Dedifferentiated amniotic fluid mesenchymal stem cell (primary cell): ENCODE data around the gene ZNF428.
"Not testable (repeated sequence)": the region's sequence is repeated elsewhere in the genome, so short reads cannot be mapped to it uniquely, and the experiment has no call there.

Experiments
- DNase-seq: peaks from one replicate; pipeline ENCODE4 v3.0.0-alpha.2; 2016; ENCODE audit errors: extremely low spot score

ZNF428 gene

GRCh38 chr19:43639519-43640423, 20.3 kb upstream of the ZNF428 start, which contains the start of gene CADM4:
TSS of gene CADM4 (minus strand) at chr19:43639850. CDS start at chr19:43639790, 60 bp downstream.
- DNase-seq, result no peak

- no peak for DNase-seq
Observed at GRCh38 chr19:43638995-43639518, 19.6 kb upstream of the ZNF428 start.

GRCh38 chr19:43638214-43638994, 19.0 kb upstream of the ZNF428 start:
- DNase-seq, result no peak

DNA sequence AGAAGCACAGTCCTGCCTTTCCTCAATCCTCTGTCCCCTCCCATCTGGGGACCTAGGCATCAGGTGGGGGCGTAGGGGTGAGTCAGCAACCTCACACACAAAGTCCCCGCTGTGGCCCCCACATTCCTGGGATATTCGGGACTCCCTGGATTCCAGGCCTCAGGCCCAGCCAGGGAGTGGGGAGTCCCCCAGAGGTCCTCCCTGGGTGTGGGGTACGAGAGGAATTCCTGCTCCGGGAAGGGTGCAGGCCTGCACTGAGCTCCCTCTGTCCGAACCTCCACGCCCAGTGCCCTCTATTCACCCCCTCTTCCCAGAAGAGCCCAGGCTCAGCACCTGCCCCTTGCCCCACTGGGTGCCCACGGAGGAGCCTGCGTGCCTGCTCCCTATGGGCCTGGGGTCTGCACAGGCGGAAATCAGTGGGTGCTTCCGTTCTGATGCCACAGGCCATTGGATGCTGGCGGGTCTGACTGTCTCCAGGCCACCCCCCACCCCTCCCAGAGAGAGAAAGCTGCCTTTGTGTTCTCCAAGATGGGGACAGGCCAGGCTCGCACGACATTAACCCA, 16.8 kb upstream of the ZNF428 start:
- DNase-seq, result no peak

GRCh38 chr19:43635561-43635940, 16.1 kb upstream of the ZNF428 start:
- DNase-seq, result not testable (repeated sequence)

- DNase-seq, result no peak
Observed at GRCh38 chr19:43634872-43635560, 15.6 kb upstream of the ZNF428 start.

- no peak for DNase-seq
Observed at GRCh38 chr19:43634506-43634871, 15.1 kb upstream of the ZNF428 start.

DNA sequence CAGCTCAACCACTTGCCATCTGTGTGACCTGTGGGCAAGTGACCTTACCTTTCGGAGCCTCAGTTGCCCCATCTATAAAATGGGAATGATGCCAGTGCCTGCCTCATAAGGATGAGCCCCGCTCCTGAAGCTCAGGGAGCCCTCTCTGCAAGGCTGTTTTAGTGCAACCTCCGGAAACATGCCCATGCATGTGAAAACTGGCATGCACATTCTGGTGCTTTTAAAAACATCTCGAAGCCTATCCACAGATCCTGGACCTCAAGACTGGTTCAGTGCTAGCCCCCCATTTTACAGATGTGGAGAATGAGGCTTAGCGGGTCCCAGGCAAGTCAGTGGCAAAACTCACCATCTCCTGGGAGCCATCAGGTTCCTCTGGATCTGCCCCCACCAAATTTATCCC, 14.6 kb upstream of the ZNF428 start:
- no peak for DNase-seq

- no peak for DNase-seq
Observed at GRCh38 chr19:43633520-43633919, 14.1 kb upstream of the ZNF428 start.

GRCh38 chr19:43631491-43631890, 12.1 kb upstream of the ZNF428 start:
- DNase-seq, result no peak

DNA sequence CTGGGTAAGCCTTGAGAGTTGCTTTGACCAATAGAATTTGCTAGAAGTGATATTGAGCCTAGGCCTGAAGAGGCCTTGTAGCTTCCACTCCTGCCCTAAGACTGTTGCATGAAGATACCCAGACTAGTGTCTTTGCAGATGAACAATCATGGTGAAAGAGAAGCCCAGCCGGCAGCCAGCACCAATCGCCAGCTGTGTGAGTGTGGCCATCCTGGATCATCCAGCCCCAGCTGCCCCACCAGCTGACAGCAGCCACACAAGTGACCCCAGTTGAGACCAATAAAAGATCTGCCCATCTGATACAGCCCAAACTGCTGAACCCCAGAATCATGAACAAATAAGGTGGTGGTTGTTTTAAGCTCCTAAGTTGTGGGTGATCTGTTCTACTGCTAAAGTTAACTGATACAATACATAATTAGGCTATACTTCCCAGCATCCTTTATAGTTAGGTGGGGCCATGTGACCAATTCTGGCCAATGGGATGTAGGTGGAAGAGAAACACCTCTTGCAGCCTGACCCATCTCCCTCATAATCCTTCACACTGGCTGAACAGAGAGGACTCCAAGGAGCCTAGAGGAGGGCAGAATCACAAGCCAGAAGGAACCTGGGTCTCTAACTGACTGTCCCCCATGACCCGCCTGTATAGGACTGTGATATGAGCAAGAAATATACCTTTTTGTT, 9.4 kb upstream of the ZNF428 start:
- DNase-seq, result no peak

DNA sequence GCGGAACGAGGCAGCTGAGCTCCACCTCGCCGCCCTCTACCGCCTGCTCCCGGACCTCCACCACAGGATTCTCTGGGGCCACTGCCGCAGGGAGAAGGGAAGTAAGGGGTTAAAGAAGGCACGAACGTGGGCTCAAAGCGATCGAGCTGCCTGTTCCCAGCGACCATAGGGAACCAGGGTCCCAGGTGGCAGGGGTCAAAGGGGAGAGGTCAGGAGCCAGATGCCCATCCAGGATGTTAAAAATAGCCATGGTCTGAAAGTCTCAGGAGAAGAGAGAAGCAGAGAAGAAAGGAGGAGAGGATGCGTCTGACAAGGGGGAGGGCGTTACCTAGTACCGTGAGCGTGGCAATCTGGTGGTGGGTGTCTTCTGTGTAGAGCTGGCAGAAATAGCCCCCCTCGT, 7.4 kb upstream of the ZNF428 start:
- no peak for DNase-seq

DNA sequence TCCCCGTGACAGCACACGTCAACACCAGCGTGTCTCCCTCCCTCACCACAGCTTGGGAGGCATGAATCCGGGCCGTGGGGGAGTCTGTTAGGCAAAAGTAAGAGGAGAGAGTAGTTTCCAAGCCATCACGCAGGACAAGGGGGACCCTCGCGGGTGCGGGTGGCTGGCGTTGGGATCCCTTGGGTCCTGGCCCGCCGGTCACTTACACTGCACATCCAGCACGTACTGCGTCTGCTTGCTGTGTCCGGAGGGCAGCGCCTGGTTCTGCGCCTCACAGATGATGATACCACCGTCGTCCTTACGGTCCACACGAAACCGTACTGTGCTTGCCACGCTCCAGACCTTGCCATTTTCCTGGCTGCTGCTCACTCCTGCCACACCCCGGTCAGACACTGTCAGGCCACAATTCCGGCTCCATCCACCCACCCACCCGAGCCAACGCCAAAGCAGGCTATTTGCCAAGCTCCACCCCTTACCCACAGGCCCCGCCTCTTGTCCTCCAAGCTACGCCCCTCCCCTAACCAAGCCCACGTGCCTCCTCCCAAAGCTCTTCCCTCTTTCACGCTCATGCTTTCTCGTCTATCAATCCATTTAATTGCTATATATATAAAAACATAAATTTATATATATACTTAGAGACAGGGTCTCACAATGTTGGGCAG, 6.6 kb upstream of the ZNF428 start:
- DNase-seq, result no peak

DNA sequence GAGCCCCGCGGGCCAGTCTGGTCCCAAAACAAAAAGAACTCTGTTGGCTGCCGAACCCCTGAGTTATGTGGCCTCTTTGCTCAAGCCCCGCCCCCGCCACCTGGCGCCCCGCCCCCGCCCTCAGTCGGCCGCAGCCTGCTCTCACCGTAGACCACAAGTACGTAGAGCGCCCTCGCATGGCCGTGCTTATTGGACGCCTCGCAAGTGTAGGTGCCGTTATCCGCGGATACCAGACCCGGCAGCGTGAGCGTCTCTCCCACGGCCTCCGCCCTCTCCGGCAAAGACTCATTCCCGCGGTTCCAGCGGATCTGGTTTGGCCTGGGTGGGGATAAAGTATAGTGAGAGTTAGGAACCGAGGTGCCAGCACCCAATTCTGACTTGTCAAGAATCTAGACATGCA, 5.5 kb upstream of the ZNF428 start:
- DNase-seq, result no peak

DNA sequence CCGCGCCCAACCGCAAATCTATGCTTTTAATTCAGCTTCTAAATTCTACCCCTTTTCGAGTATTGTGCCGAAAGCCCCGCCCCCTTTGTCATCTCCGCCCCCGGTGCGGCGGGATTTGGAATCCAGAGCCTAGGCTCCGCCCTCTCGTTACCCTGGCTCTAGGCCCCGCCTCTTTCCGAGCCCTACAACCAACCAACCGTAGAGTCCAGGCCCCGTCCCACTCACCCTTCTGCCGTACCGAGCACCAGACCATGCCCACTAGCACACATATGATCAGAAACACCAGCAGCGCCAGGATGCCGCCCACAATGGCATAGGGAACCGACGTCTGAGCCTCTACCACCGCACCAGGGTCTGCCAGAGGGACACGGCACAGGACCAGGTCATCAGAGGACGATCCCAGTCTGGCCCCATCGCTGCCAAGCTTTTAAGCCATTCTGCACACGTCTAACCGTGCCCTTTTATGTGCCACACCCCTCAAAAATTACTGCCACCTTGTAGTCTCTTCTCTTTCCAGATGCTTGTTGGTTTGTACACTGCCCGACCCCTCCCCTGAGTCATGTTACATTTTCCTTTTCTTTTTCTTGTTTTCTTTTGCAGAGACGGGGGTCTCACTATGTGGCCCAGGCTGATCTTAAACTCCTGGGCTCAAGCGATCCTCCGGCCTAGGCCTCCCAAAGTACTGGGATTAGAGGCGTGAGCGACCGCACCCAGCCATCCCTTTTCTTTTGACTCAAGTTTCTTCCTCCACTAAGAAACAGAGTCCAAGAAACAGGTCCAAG, 4.7 kb upstream of the ZNF428 start:
- no peak for DNase-seq

- no peak for DNase-seq
Observed at GRCh38 chr19:43622956-43623355, 3.5 kb upstream of the ZNF428 start.

- no peak for DNase-seq
Observed at GRCh38 chr19:43622070-43622469, 2.6 kb upstream of the ZNF428 start.

DNA sequence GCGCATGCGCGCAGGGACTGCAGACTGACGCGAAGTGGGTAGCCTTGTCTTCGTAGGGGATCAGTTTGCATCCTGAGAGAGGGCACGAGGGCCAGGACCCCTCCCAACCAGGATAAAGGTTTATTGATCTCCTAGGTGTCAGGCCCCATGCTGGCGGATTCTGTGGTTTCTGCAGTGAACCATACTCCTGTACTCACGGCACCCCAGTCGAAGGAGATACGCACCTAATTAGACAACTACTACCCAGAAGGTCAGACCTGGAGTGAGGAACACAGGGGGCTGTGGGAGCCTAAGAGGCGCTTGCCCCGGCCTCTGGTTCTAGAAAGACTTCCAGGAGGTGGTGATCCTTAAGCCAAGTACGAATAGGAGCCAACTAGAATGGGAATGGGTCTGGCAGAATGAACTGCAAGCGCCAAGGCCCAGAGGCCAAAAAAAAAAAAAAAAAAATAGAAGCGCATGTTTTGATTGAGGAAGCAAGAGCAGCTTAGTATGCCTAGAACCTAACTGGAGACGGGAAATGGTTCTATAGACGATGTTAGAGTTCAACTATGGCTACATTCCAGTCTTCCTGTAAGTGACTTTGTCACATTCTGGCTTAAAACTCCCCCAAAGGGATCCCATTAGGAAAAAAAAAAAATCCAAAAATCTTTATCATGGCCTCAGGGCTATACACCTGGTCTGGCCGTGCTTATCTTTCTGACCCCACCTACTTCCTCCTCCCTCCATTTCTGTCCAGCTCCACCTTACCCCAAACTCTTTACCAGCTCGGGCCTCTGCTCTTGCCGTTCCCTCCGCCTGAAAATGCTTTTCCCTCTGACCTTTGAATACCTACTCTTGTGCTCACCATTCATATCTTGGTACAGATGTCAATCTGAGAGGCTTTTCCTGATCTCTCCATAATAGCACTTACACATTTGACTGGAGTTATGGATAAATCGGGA, 902 bp upstream of the ZNF428 start:
- DNase-seq, result no peak

GRCh38 chr19:43618921-43619261, 538 bp downstream of the ZNF428 start:
- DNase-seq, result no peak
